Measurements from ENCODE around the gene ZNHIT2.
A peak's percentile ranks its signal among the peaks of the same experiment; 100 is the strongest.

ZNHIT2 gene

GRCh38 chr11:65160643-65161042 lies 43.1 kb upstream of the ZNHIT2 start:
- DNase-seq (ENCODE audit: low read depth in 1 of 2, low spot score in 1 of 2), result no peak

GRCh38 chr11:65159012-65159411 lies 41.5 kb upstream of the ZNHIT2 start:
- Histone ChIP-seq H3K27me3 (ENCODE audit: insufficient read depth, poor library complexity, severe bottlenecking) (no peaks in the 10 kb centered on the region), H3K27ac (replicated peaks) (no peak overlapping the region), H3K4me3 (replicated peaks; ENCODE audit: insufficient read depth, low read length) (no peak overlapping the region)
- no peak for DNase-seq (ENCODE audit: low read depth in 1 of 2, low spot score in 1 of 2)
- TF ChIP-seq CTCF (IDR thresholded peaks at IDR 0.05; ENCODE audit: insufficient read depth, low read length) (no peak), REST (IDR thresholded peaks at IDR 0.05; ENCODE audit: insufficient replicate concordance, low read depth) (no peak), GABPA (IDR thresholded peaks at IDR 0.05; ENCODE audit: low read depth) (no peak), POLR2AphosphoS5 (IDR thresholded peaks at IDR 0.05; ENCODE audit: low read depth) (no peak), SPI1 (IDR thresholded peaks at IDR 0.05; ENCODE audit: borderline replicate concordance, low read depth) (no peak)

More at GRCh38 chr11:65160643-65161042, 43.1 kb upstream of the ZNHIT2 start:
- Histone ChIP-seq H3K27ac (replicated peaks) (no peak overlapping the region), H3K4me3 (replicated peaks; ENCODE audit: insufficient read depth, low read length) (no peak overlapping the region), H3K27me3 (ENCODE audit: insufficient read depth, poor library complexity, severe bottlenecking) (no peaks in the 10 kb centered on the region)
- TF ChIP-seq POLR2AphosphoS5 (IDR thresholded peaks at IDR 0.05; ENCODE audit: low read depth), result no peak
- TF ChIP-seq CTCF (IDR thresholded peaks at IDR 0.05; ENCODE audit: insufficient read depth, low read length), result no peak
- TF ChIP-seq REST (IDR thresholded peaks at IDR 0.05; ENCODE audit: insufficient replicate concordance, low read depth), result no peak
- TF ChIP-seq SPI1 (IDR thresholded peaks at IDR 0.05; ENCODE audit: borderline replicate concordance, low read depth), result no peak
- TF ChIP-seq GABPA (IDR thresholded peaks at IDR 0.05; ENCODE audit: low read depth), result no peak

GRCh38 chr11:65157336-65157735 lies 39.8 kb upstream of the ZNHIT2 start:
- no peak overlapping the region for H3K27ac ChIP-seq (replicated peaks)
- no peaks in the 10 kb centered on the region for H3K27me3 ChIP-seq (ENCODE audit: insufficient read depth, poor library complexity, severe bottlenecking)
- no peak for TF ChIP-seq SPI1 (IDR thresholded peaks at IDR 0.05; ENCODE audit: borderline replicate concordance, low read depth)

GRCh38 chr11:65156926-65157325 lies 39.4 kb upstream of the ZNHIT2 start:
- TF ChIP-seq SPI1 (IDR thresholded peaks at IDR 0.05; ENCODE audit: borderline replicate concordance, low read depth), result no peak
- TF ChIP-seq REST (IDR thresholded peaks at IDR 0.05; ENCODE audit: insufficient replicate concordance, low read depth), result no peak
- TF ChIP-seq GABPA (IDR thresholded peaks at IDR 0.05; ENCODE audit: low read depth), result no peak
- TF ChIP-seq POLR2AphosphoS5 (IDR thresholded peaks at IDR 0.05; ENCODE audit: low read depth), result no peak
- TF ChIP-seq CTCF (IDR thresholded peaks at IDR 0.05; ENCODE audit: insufficient read depth, low read length), result no peak
- no peak for DNase-seq (ENCODE audit: low read depth in 1 of 2, low spot score in 1 of 2)
- Histone ChIP-seq H3K27ac (replicated peaks) (peak overlapping the region; percentile 65), H3K4me3 (replicated peaks; ENCODE audit: insufficient read depth, low read length) (no peak overlapping the region), H3K27me3 (ENCODE audit: insufficient read depth, poor library complexity, severe bottlenecking) (no peaks in the 10 kb centered on the region)

More at GRCh38 chr11:65157336-65157735, 39.8 kb upstream of the ZNHIT2 start:
- no peak overlapping the region for H3K4me3 ChIP-seq (replicated peaks; ENCODE audit: insufficient read depth, low read length)
- DNase-seq (ENCODE audit: low read depth in 1 of 2, low spot score in 1 of 2), result no peak

Measured in HL-60 (cell line).